ENCODE measurements around the gene PRDM16.

GRCh38 chr1:3037281-3038040, 31.5 kb upstream of the PRDM16 start:
- TF ChIP-seq EZH2 (IDR thresholded peaks at IDR 0.05; ENCODE audit: low read length) (no peak), CTCF (optimal IDR thresholded peaks at IDR 0.05 in 1 of 3, IDR thresholded peaks at IDR 0.05 in 1 of 3, conservative IDR thresholded peaks at IDR 0.05 in 1 of 3; ENCODE audit: extremely low read depth in 1 of 3, insufficient read depth in 2 of 3, low read length in 3 of 3) (no peak)
